Body of pancreas (tissue), 4 donors: ENCODE results near the gene S100A13. TPM values are rescaled to one million over a fixed set of nuclear protein-coding genes. Genes with fewer than 3 reads are reported as not detected.
"Not testable (repeated sequence)": the region's sequence is repeated elsewhere in the genome, so short reads cannot be mapped to it uniquely, and the experiment has no call there.

Source experiments
- ATAC-seq: fragments of 150-250 bp; one replicate; pipeline ENCODE4 v1.9.1; 2016
- DNase-seq, 4 donors: peaks; one replicate each; pipeline ENCODE4 v3.0.0-alpha.2; 2019
- H3K27ac ChIP-seq, 4 donors: fragments of 200-600 bp; sonication (generic); 1 replicate in 3 of 4; 2 replicates in 1 of 4; pipeline versions ENCODE4 v1.5.1 to v1.6.1; 2016 to 2019; ENCODE audit warnings: mild to moderate bottlenecking in 1 of 4, mixed read lengths in 1 of 4, moderate library complexity in 1 of 4
- H3K27me3 ChIP-seq, 2 donors: fragments of 200-600 bp; sonication (generic); one replicate each; pipeline ENCODE4 v1.6.0; 2016; ENCODE audit warnings: mild to moderate bottlenecking in 1 of 2
- H3K36me3 ChIP-seq, 2 donors: fragments of 200-600 bp; sonication (generic); replicated peaks in 1 of 2; 2 replicates each; pipeline ENCODE4 v1.5.1; 2016; ENCODE audit warnings: low read depth in 2 of 2; ENCODE audit not compliant: insufficient read depth in 1 of 2
- H3K4me1 ChIP-seq: fragments of 200-600 bp; sonication (generic); one replicate; pipeline ENCODE4 v1.6.0; 2016
- H3K4me3 ChIP-seq, 2 donors: fragments of 200-600 bp; sonication (generic); 1 replicate in 1 of 2; 2 replicates in 1 of 2; pipeline ENCODE4 v1.5.1; 2016 to 2019
- H3K9me3 ChIP-seq, 3 donors: fragments of 200-600 bp; sonication (generic); 1 replicate in 2 of 3; 2 replicates in 1 of 3; pipeline ENCODE4 v1.5.1; 2016
- POLR2A ChIP-seq, 3 donors: fragments of 450-650 bp; IDR thresholded peaks; one replicate each; pipeline ENCODE4 v1.6.1; 2016; ENCODE audit warnings: antibody characterized with exemption in 3 of 3, mild to moderate bottlenecking in 2 of 3
- WGBS, 2 donors: methylation state at CpG; one replicate each; pipeline ENCODE4 v1.1.5; 2017; 5-methylcytosine and 5-hydroxymethylcytosine counted together
- intact Hi-C: fragments of 100-400 bp; cut with DNase I; formaldehyde crosslinking; loops from one replicate; pipeline ENCODE4 v1.15.1; 2023
- total RNA-seq, 2 donors: library from RNA; depleted of rRNA; stranded (reverse); fragments of >200 nt; gene quantifications; one replicate each; pipeline ENCODE4 v1.1.0, GENCODE V29; 2016
- TF ChIP-seq, protein P1 (sequence below), 7 experiments: fragments of 450-650 bp in 4 of 7; fragments of 200-600 bp in 3 of 7; sonication (generic) in 3 of 7; IDR thresholded peaks; one replicate each; pipeline ENCODE4 v1.5.1; 2016 to 2019; ENCODE audit warnings: antibody characterized with exemption in 7 of 7

S100A13 gene
- total RNA-seq, 2 donors from 2014 or later, result 65.3 to 88.7 TPM

DNA sequence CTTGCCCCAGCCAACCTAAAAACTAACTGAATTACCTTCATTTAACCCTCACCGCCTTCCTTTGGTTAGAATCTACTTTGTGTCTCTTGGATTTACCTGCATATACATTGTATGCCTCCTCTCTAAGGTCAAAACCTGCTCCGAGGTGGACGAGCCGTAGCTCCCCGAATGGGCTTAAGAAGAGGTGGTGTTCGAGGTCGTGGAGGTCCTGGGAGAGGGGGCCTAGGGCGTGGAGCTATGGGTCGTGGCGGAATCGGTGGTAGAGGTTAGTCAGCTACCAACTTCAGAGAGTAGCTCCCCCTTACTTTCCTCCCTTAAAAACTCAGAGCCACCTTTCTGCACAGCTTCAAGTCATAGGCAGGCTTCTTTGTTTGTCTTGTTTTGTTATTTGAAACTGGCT, 15.8 kb upstream of the S100A13 start:
- ATAC-seq (no peak), DNase-seq (no peak)
- Histone ChIP-seq H3K27ac (peak overlapping the region in 2 of 4 donors; percentile 36 to 38), H3K4me1 (peaks cover 80% of the 10 kb centered on the region), H3K36me3 (peaks cover 22 to 39% of the 10 kb centered on the region in 2 donors), H3K4me3 (no peak overlapping the region), H3K9me3 (no peaks in the 10 kb centered on the region), H3K27me3 (no peaks in the 10 kb centered on the region)
- intact Hi-C loops, result no loop called here
- TF ChIP-seq POLR2A (IDR thresholded peaks at IDR 0.05), result no peak
- TF ChIP-seq, protein P1, sequence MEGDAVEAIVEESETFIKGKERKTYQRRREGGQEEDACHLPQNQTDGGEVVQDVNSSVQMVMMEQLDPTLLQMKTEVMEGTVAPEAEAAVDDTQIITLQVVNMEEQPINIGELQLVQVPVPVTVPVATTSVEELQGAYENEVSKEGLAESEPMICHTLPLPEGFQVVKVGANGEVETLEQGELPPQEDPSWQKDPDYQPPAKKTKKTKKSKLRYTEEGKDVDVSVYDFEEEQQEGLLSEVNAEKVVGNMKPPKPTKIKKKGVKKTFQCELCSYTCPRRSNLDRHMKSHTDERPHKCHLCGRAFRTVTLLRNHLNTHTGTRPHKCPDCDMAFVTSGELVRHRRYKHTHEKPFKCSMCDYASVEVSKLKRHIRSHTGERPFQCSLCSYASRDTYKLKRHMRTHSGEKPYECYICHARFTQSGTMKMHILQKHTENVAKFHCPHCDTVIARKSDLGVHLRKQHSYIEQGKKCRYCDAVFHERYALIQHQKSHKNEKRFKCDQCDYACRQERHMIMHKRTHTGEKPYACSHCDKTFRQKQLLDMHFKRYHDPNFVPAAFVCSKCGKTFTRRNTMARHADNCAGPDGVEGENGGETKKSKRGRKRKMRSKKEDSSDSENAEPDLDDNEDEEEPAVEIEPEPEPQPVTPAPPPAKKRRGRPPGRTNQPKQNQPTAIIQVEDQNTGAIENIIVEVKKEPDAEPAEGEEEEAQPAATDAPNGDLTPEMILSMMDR (IDR thresholded peaks at IDR 0.05), result no peak
- WGBS, 2 donors, result 87 to 90% methylated on average over 11 of the region's 11 CpGs

DNA sequence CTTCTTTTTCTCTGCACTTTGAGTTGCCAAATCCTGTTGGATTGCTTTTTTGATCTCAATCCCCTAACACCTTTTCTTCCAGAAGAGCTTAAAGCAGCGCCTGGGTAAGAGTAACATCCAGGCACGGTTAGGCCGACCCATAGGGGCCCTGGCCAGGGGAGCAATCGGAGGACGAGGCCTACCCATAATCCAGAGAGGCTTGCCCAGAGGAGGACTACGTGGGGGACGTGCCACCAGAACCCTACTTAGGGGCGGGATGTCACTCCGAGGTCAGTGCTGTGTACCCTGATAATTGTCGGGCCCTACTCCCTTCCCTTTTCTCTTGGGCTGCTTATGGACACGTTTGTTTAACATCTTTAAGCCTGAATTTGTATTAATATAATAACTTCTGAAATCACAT, 14.9 kb upstream of the S100A13 start:
- peaks cover 22 to 39% of the 10 kb centered on the region in 2 donors for H3K36me3 ChIP-seq
- H3K4me3 ChIP-seq, result no peak overlapping the region
- no peaks in the 10 kb centered on the region for H3K9me3 ChIP-seq
- H3K4me1 ChIP-seq, result peaks cover 80% of the 10 kb centered on the region
- TF ChIP-seq, protein P1 (IDR thresholded peaks at IDR 0.05), result no peak
- no peak for TF ChIP-seq POLR2A (IDR thresholded peaks at IDR 0.05)
- peak overlapping the region in 1 of 4 donors; percentile 17 for H3K27ac ChIP-seq
- WGBS, 2 donors, result 78 to 83% methylated on average over 11 of the region's 11 CpGs
- no peak for ATAC-seq
- intact Hi-C loops, result no loop called here
- DNase-seq, result no peak
- no peaks in the 10 kb centered on the region for H3K27me3 ChIP-seq

DNA sequence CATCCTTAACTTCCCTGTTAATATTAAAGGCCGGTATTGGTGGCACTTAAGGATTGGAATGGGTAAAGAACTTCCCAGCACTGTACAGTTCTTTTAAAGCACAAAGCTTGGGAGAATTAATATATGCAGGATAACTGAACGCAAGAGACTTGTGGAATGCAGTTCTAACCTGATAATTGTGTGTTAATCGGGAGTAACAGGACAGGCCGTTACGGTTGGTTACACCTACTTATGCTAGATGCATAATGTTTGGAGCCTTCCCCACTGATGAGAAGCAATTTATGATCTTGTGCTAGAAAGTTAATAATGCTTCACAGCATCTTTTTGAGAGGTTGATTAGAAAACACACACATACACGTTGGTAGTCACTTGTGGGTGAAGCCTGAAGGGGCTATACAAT, 13.6 kb upstream of the S100A13 start:
- TF ChIP-seq, protein P1 (IDR thresholded peaks at IDR 0.05), result no peak
- ATAC-seq, result no peak
- intact Hi-C loops, result no loop called here
- 51 to 63% methylated on average over 6 of the region's 6 CpGs for WGBS, 2 donors
- Histone ChIP-seq H3K4me3 (no peak overlapping the region), H3K4me1 (peaks cover 84% of the 10 kb centered on the region), H3K9me3 (no peaks in the 10 kb centered on the region), H3K27me3 (no peaks in the 10 kb centered on the region), H3K36me3 (peaks cover 21 to 38% of the 10 kb centered on the region in 2 donors), H3K27ac (peak overlapping the region in 1 of 4 donors; percentile 3)
- no peak for DNase-seq

DNA sequence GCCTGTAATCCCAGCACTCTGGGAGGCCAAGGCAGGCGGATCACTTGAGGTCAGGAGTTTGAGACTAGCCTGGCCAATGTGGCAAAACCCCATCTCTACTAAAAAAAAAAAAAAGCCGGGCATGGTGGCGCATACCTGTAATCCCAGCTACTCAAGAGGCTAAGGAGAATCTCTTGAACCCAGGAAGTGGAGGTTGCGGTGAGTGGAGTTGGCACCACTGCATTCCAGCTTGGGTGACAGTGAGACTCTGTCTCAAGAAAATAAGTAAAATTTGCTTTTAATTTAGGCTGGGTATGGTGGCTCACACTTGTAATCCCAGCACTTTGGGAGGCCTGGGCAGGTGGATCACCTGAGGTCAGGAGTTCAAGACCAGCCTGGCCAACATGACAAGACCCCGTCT, 12.9 kb upstream of the S100A13 start:
- Histone ChIP-seq H3K36me3 (peaks cover 14 to 33% of the 10 kb centered on the region in 2 donors), H3K4me1 (peaks cover 91% of the 10 kb centered on the region), H3K27ac (peak overlapping the region in 1 of 4 donors; percentile 3)
- ATAC-seq, H3K9me3 ChIP-seq, DNase-seq, H3K27me3 ChIP-seq, intact Hi-C loops, H3K4me3 ChIP-seq: not testable (repeated sequence)
- 94 to 95% methylated on average over 5 of the region's 5 CpGs for WGBS, 2 donors

DNA sequence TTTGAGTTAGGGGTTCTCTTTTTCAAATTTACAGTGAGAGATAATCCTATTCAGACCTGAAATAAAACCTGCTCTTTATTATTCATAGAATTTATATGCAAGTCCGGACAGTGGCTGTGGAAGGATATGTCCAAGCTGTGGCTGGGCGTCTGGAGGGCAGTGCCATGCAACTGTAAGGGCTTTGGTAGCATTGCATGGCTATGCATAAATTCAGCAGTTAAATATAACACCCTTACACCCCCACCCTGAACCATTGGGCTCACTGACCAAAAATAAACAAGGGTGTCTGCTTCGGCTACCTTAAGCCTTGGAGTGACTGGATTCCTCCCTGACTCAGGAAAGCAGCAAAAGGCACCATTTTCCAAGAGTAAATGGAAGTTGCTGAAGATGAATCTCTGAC, 12.0 kb upstream of the S100A13 start:
- H3K4me3 ChIP-seq, result no peak overlapping the region
- peak overlapping the region in 1 of 4 donors; percentile 99 for H3K27ac ChIP-seq
- no peaks in the 10 kb centered on the region for H3K27me3 ChIP-seq
- 87 to 89% methylated on average over 3 of the region's 3 CpGs for WGBS, 2 donors
- no peak for DNase-seq
- H3K4me1 ChIP-seq, result peaks cover 88% of the 10 kb centered on the region
- intact Hi-C loops, result no loop called here
- TF ChIP-seq, protein P1 (IDR thresholded peaks at IDR 0.05), result no peak
- no peak for TF ChIP-seq POLR2A (IDR thresholded peaks at IDR 0.05)
- H3K9me3 ChIP-seq, result no peaks in the 10 kb centered on the region
- no peak for ATAC-seq
- peaks cover 9 to 30% of the 10 kb centered on the region in 2 donors for H3K36me3 ChIP-seq
